GM19099 (cell line): ENCODE measurements around the gene CCDC81.

Experiments
- POLR2A ChIP-seq: IDR thresholded peaks from 3 replicates; pipeline ENCODE4 v1.6.1; 2011; ENCODE audit warnings: low read depth; ENCODE audit not compliant: insufficient read length; ENCODE audit errors: extremely low read depth

CCDC81 gene

DNA sequence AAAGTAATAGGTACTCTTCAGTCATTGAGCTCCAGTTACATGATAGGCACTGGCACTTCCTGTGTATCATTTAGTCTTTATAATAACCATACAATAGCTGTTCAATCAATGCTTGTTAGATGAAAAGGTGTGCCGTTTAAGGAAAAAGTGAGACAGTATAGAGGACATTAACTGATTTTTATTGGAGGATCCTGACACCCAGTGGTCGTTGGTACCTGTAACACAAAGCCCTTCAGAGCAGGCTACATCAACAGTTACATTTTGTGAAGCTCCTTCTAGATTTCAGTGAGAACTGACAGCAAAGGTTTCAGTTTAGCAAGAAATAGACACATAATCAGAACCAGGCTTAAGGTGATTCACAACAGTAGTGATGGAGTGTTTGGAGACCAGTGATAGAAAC lies 44.2 kb downstream of the CCDC81 start:
- TF ChIP-seq POLR2A, result no peak

DNA sequence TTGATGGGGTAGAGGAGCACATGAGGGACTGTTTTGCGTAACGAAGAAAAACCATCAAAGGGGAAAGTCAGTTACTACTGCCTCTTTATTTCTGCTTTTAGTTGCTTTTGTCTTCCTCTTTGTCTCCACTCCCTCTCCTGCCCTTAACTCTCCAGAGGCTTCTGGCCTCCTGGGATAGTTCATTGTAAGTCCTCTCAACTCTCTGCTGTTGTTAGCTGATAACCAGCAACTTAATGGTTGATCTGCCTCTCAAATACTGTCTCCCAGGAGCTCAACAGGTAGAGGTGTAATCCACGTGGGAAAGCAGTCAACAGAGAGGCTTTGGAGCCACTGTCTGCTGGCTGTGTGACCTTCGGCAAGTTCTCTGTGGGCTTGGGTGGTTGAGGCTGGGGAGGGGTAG lies 47.3 kb downstream of the CCDC81 start:
- no peak for TF ChIP-seq POLR2A

DNA sequence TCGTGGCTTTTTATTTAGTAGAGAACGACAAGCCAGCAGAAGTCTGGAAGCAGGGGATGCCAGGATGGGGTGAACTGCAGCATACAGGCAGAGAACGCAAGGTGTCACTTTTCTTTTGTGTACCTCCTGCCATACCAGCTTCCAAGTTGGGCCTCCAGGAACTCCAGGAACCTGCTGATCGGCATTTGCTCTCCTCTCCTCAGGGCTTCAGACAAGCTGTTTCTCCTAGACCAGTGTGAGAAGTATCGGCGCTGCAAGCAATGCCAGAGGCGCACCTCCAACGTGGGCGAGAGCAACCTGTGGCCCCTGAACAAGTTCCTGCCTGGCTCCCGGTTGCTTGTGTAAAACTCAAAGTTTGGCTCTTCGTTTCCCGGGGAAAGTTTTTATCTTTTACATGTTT lies 47.7 kb downstream of the CCDC81 start:
- TF ChIP-seq POLR2A, result no peak

DNA sequence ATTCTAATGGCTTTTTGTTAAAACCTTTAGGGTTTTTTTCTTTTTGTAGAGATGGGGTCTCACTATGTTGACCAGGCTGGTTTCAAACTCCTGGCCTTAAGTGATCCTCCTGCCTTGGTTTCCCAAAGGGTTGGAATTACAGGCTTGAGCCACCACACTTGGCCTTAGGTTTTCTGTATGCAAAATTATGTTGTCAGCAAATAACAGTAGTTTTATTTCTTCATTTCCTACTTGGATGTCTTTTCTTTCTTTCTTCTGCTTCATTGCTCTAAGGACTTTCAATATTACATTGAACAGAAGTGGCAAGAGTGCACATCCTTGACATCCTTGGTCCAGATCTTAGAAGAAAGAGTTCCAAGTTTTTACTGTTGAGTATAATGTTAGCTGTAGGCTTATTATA lies 52.8 kb downstream of the CCDC81 start:
- no peak for TF ChIP-seq POLR2A

DNA sequence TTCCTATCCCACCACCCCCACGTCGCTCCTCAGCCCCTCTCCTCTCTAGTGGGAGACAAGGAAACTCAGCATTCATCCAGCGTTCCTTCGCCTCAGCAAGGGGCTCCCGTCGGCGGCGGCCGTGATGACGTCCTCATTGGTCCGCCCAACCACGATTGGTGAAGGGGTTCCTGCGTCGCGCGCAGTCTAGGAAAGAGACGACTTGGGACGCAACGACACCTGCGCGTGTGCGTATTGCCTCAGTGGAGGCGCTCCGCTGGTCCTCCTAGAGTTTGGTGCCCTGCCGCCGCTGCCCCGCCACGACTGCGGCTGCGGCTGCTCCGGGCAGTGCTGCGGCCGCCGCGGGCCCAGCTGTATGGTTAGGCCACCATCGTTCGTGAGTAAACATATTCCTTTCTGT lies 56.6 kb downstream of the CCDC81 start:
- no peak for TF ChIP-seq POLR2A

DNA sequence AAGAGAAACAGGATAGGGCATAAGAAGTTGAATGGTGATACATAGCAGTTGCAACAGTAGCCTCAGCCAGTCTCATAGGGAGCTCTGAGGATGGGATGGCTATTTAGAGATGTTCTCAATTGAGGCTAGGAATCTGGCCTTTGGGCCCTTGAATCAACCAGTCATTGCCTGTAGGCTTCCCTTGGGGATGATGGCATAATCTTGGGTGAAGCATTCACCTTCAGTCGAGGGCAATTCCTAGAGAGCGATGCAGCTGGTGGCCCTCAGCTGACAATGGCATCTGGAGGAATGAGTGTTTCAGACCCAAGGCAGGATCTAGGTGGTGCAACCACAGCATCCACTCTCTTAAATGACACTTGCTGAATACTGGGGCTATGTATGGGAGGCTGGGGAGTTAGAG lies 61.0 kb downstream of the CCDC81 start:
- TF ChIP-seq POLR2A, result no peak

DNA sequence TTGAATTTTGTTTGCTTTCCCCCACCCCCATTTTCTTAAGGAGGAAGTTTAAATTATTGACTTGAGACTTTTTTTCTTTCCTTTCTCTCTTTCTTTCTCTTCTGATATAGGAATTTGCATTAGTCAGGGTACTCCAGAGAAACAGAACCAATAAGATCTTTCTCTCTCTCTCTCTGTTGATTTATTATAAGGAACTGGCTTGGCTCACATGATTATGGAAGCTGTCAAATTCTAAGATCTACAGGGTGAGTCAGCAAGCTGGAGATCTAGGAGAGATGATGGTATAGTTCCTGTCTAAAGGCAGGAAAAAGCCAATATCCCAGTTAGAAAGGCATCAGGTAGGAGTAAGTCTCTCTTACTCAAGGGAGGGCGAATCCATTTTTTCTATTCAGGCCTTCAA lies 64.0 kb downstream of the CCDC81 start:
- TF ChIP-seq POLR2A, result no peak

DNA sequence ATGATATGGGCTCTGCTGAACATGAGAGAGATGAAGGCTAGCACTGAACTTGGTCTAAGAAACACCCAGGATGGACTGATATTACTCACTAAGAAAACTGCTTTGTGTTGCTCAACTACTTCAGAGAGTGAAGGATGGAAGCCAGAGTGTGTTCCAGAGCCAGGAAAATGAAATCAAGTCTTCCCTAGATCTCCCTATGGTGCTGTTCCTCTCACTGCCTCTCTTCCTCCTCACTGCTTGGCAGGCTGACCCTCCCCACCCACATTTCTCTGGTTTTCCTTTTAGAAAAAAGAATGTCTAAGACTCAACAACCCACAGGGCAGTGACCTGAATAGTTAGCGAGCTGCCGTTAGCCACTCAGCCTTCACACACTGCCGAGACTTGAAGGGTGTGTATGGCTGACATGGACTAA lies 65.6 kb downstream of the CCDC81 start:
- TF ChIP-seq POLR2A, result no peak

DNA sequence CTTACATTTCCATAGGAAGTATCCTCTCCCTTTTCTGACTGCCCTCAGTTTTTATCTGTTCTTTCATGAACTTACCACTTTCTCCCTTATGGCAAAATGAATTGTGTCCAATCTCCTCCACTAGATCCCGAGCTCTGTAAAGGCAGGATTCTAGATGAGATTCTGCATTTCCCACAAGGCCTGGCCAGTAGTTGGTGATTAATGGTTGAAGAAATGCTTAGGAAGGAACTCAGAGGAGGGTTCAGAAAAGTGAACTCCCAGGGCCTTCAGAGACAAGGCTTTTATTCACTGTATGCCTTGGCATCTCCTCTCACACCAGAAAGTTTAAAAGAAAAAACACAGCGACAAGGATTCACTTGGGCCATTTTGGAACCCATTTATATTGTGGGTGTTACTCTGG lies 66.2 kb downstream of the CCDC81 start:
- no peak for TF ChIP-seq POLR2A

DNA sequence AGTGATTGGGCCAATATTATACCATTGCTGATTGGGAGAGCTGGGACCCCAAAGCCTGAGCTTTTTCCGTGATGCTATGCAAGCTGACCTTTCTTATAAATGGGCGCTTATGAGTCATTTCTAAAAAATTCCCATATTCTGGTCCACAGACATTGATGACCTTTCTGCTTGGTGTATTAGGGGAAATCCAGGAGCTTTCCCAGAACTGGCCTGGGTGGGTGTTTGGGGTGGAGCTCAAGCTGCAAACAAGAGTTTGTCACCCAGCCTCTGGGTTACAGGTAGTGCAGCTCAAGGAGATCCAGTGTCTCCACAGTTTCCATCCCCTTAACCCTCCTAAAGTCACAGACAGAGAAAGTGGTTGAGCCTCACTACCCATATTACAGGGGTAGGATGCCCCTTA lies 67.7 kb downstream of the CCDC81 start:
- no peak for TF ChIP-seq POLR2A

DNA sequence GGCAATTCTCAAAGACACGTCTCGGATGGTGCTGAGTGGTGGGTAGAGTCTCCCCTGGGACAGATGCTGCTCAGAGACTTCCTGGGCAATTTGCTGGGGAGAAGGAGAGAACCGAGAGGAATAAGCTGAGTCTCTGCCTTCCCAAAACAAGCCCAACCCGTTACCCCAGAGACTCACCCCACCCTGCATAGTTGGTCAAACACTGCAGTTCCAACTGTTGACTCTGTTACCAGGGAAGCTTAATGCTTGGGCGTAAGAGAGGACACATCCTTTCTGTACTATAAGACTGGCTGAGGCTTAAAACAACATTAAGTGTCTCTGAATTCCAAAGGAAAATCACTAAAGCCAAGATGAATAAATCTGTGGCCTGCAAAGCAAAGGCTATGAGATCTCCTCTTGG lies 68.1 kb downstream of the CCDC81 start:
- TF ChIP-seq POLR2A, result no peak

DNA sequence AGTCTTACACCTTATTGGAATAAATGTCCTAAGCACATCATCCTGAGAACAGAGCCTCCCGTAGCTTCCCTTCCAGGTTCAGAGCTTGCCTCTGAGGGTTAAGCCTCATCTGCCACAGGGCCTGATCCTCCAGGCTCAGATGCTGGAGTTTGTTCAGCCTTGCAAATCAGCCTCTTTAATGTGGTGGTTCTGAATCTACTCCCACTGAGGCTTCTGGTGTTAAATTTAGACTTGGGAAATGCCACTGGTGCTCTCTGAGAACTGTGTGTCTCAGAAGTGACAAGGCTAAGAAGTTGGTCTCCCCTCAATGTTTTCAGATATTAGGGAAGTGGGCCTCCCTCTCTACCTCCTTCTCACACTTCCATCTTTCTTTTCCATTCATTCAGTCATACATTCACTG lies 68.7 kb downstream of the CCDC81 start:
- no peak for TF ChIP-seq POLR2A

DNA sequence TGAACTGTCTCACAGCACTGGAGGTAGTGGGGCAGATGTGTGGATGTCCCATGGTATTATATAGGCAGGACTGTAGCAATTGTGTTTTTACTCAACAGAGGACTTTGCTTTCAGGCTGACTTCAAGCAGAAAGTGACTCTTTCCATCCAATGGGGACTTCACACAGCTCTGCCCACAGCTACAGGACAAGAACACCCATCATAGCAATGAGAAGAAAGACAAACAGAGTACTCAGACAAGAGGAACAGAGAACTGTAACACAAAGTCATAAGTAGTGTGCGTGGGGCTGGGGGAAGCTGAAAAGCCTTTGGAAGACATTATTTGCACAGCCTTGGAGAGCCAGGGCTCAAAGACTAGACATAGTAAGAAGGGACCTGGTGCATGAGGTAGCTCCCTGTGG lies 70.3 kb downstream of the CCDC81 start:
- no peak for TF ChIP-seq POLR2A

DNA sequence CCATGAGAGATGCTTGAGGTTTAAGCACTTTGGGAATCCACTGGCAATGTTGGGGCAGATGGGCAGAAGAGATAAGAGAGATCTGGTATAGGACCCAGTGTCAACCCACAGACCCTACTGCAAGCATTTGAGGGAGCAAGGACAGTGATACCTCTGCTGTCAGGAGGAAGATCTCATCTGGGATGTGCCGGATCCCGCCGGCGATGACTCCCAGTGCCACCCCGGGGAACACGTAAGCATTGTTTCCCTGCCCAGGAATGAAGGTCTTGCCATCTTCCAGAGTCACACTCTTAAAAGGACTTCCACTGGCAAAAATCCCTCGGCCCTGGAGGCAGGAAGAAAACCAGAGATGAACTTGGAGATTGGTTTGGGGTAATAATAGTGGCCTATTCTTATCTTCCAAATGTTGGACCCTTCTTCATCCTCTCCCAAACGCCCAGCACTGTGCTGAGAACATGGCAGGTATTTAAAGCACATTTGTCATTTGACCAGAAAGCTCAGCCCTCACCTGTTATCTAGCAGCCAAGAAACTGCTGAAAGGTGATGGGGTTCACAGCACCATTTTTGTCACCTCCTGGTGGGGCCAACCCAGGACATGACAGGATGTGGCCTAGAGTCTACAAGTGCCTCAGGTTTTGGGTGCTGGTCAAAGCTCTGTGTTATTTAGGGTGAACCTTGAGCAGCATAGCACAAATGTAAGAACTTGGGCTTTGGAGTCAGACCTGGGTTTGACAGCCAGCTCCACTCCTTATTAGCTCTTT lies 71.7 kb downstream of the CCDC81 start:
- no peak for TF ChIP-seq POLR2A

DNA sequence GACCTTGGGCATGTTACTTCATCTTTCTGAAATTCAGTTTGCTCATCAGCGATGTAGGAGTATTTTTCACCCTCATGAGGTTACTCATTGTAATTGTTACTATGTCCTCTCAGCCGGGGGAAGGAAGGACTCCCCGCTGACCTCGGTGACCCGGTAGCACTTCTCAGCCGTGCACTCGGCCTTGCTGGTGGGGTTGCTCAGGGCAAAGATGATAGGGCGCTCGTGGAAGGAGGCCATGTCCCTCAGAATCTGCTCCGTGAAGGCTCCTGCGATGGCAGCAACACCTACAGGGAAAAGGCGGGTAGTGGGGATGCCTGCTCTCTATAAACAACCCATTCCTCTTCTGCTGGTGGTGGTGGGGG lies 72.2 kb downstream of the CCDC81 start:
- TF ChIP-seq POLR2A, result no peak

DNA sequence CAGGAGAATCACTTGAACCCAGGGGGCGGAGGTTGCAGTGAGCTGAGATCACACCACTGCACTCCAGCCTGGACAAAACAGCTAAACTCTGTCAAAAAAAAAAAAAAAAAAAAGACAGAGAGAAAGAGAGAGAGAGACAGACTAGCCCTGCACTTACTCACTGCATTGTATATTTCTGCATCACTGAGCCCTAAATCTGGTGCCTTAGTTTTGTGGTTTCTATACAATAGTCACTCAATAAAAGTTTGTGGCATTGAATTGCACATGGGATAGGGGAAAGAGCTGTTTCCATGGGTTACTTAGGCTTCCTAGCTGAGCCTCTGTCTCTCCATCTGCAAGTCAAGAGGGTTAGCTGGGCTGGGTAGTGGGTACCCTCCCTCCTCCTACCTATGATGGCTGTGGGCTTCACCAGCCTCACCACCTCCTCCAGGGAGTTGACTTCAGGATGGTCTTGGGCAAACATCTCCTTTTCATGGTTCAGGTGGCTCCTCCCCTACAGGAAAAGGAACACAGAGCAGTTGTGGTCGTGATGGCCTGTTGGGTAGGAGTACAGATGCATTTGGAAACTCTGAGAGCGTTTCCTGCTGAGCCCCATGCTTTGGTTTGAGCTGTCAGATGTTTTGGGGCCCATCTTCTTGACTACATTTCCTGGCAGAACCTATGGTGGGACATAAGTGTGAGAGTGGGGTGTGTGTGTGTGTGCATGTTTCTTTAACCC lies 73.2 kb downstream of the CCDC81 start:
- no peak for TF ChIP-seq POLR2A
